ENCODE data around the gene CCNY. TPM values are rescaled to one million over a fixed set of nuclear protein-coding genes. Genes with fewer than 3 reads are reported as not detected.

Gene CCNY
- total RNA-seq, 1 experiment from 2014 or later: 51.9 TPM

GRCh38 chr10:35600193-35600592, 263.9 kb downstream of the CCNY start:
- no peak for DNase-seq (ENCODE audit: low read depth, low spot score)
- Histone ChIP-seq H3K27me3 (ENCODE audit: control insufficient read depth, insufficient read depth, low read length) (no peaks in the 10 kb centered on the region; the same call in 1 of the 2 replicates), H3K9me3 (ENCODE audit: control insufficient read depth, insufficient read depth, low read depth, low read length) (no peaks in the 10 kb centered on the region), H3K4me1 (ENCODE audit: control insufficient read depth, insufficient read depth, low read length) (no peaks in the 10 kb centered on the region), H3K27ac (ENCODE audit: low read length) (no peak overlapping the region), H3K4me3 (ENCODE audit: low read depth in 2 of 2, low read length in 2 of 2) (no peak overlapping the region), H3K36me3 (ENCODE audit: control insufficient read depth, insufficient read depth, low read length) (no peaks in the 10 kb centered on the region)
- ChIA-PET CTCF (no interaction called here), POLR2A (no interaction called here)
- no TSS peak for BruUV-seq (replicated peaks)
- intact Hi-C loops (cut with micrococcal nuclease; ENCODE audit: unreplicated experiment): no loop called here
- TF ChIP-seq REST (IDR thresholded peaks at IDR 0.05; ENCODE audit: insufficient read depth in 1 of 2, low read depth in 2 of 2, low read length in 1 of 2) (no peak), SIN3A (IDR thresholded peaks at IDR 0.05; ENCODE audit: borderline replicate concordance, insufficient read depth, low read depth, low read length) (no peak), CTCF (IDR thresholded peaks at IDR 0.05) (0 out of 2 replicates have a peak, but pooled peaks have one; percentile 15), TCF7L2 (IDR thresholded peaks at IDR 0.05; ENCODE audit: low read depth, low read length) (no peak)
- in situ Hi-C loops (cut with HindIII; ENCODE audit: low pct_unique_long_range_greater_than_20kb, low sequenced_read_pairs): no loop called here
- no peak for ATAC-seq

GRCh38 chr10:35605191-35605590, 268.9 kb downstream of the CCNY start, which contains the start of gene GJD4:
TSS of gene GJD4 (plus strand) at chr10:35605341. CDS start at chr10:35605568, 227 bp downstream.
- TF ChIP-seq SIN3A (IDR thresholded peaks at IDR 0.05; ENCODE audit: borderline replicate concordance, insufficient read depth, low read depth, low read length) (no peak), POLR2AphosphoS5 (IDR thresholded peaks at IDR 0.05; ENCODE audit: low read depth, low read length) (no peak), TCF7L2 (IDR thresholded peaks at IDR 0.05; ENCODE audit: low read depth, low read length) (no peak), REST (IDR thresholded peaks at IDR 0.05; ENCODE audit: insufficient read depth in 1 of 2, low read depth in 2 of 2, low read length in 1 of 2) (no peak), CTCF (IDR thresholded peaks at IDR 0.05) (no peak)
- ATAC-seq (no peak), DNase-seq (ENCODE audit: low read depth, low spot score) (no peak)
- ChIA-PET POLR2A (no interaction called here), CTCF (no interaction called here)
- Histone ChIP-seq H3K4me1 (ENCODE audit: control insufficient read depth, insufficient read depth, low read length) (no peaks in the 10 kb centered on the region), H3K36me3 (ENCODE audit: control insufficient read depth, insufficient read depth, low read length) (no peaks in the 10 kb centered on the region), H3K27ac (ENCODE audit: low read length) (no peak within 1 kb of the TSS), H3K4me3 (ENCODE audit: low read depth in 2 of 2, low read length in 2 of 2) (no peak within 1 kb of the TSS), H3K9me3 (ENCODE audit: control insufficient read depth, insufficient read depth, low read depth, low read length) (no peaks in the 10 kb centered on the region), H3K27me3 (ENCODE audit: control insufficient read depth, insufficient read depth, low read length) (peaks cover 10% of the 10 kb centered on the region)
- in situ Hi-C loops (cut with HindIII; ENCODE audit: low pct_unique_long_range_greater_than_20kb, low sequenced_read_pairs) (no loop called here), intact Hi-C loops (cut with micrococcal nuclease; ENCODE audit: unreplicated experiment) (no loop called here)
- no TSS peak for BruUV-seq (replicated peaks)

Data from Panc1 (cell line).